GM12878 (cell line): Measurements from ENCODE around the gene CHCHD1. TPM values are rescaled to one million over a fixed set of nuclear protein-coding genes. Genes with fewer than 3 reads are reported as not detected.

Experiments used
- ATAC-seq: fragments of 200-7000 bp; cut with Tn5 transposase; 3 replicates; pipeline ENCODE4 v1.9.1; 2020; ENCODE audit warnings: mild to moderate bottlenecking, moderate library complexity
- BruUV-seq: library from RNA; stranded (reverse); fragments of 400-500 nt; replicated peaks from 2 replicates; lab custom pipeline; 2021; lab: Mats Ljungman, UMichigan
- CTCF ChIA-PET: fragments of 300-600 bp; sonication (Branson Sonifier 250); formaldehyde crosslinking; extraction: SDS; loops from one replicate; lab custom pipeline; 2021; ENCODE audit warnings: inconsistent platforms; lab: Yijun Ruan, JAX
- POLR2A ChIA-PET: fragments of 350-600 bp; formaldehyde crosslinking; extraction: SDS; loops from one replicate; lab custom pipeline; 2021; ENCODE audit warnings: inconsistent platforms; lab: Charles Lee
- RAD21 ChIA-PET: fragments of 300-600 bp; sonication (Branson Sonifier 250); formaldehyde crosslinking; loops from one replicate; lab custom pipeline; 2023; ENCODE audit warnings: antibody characterized with exemption; ENCODE audit not compliant: unreplicated experiment; lab: Charles Lee
- SMC1A ChIA-PET: fragments of 300-600 bp; sonication (Branson Sonifier 250); formaldehyde crosslinking; loops from one replicate; lab custom pipeline; 2023; ENCODE audit not compliant: unreplicated experiment, uncharacterized antibody; lab: Charles Lee
- DNase-seq: peaks from one replicate; pipeline ENCODE4 v3.0.0-alpha.2; 2011; ENCODE audit warnings: low read depth, low spot score
- FAIRE-seq: peaks from 3 replicates; lab custom pipeline; 2011; peaks lifted over from hg19 to GRCh38; lab: Jason Lieb, UNC
- H2AFZ ChIP-seq: 2 replicates; pipeline ENCODE4 v1.6.0; 2011; ENCODE audit warnings: low read depth, low read length, control low read depth; ENCODE audit not compliant: control insufficient read depth
- H3K27ac ChIP-seq: 2 replicates; pipeline ENCODE4 v1.5.1; 2011; ENCODE audit warnings: control low read depth; ENCODE audit not compliant: control insufficient read depth, insufficient read depth
- H3K27me3 ChIP-seq, 2 experiments: replicated peaks in 1 of 2; 2 replicates each; pipeline versions ENCODE4 v1.6.0 to v1.6.1; 2011; ENCODE audit warnings: low read length in 1 of 2; ENCODE audit not compliant: control insufficient read depth in 2 of 2, insufficient read depth in 2 of 2
- H3K36me3 ChIP-seq, 2 experiments: 2 replicates each; pipeline ENCODE4 v1.5.1; 2011; ENCODE audit warnings: low read length in 1 of 2; ENCODE audit not compliant: control insufficient read depth in 2 of 2, insufficient read depth in 2 of 2
- H3K4me1 ChIP-seq: 2 replicates; pipeline ENCODE4 v1.6.1; 2011; ENCODE audit warnings: mild to moderate bottlenecking, low read length, moderate library complexity, mixed read lengths; ENCODE audit not compliant: control insufficient read depth, insufficient read depth
- H3K4me2 ChIP-seq: 2 replicates; pipeline ENCODE4 v1.6.0; 2011; ENCODE audit warnings: control low read depth; ENCODE audit not compliant: control insufficient read depth, insufficient read depth
- H3K4me3 ChIP-seq: fragments of 200-600 bp; sonication (generic); 2 replicates; pipeline ENCODE4 v1.5.1; 2016
- H3K79me2 ChIP-seq: 2 replicates; pipeline ENCODE4 v1.6.0; 2011; ENCODE audit warnings: low read length; ENCODE audit not compliant: control insufficient read depth, insufficient read depth
- H3K9ac ChIP-seq: 2 replicates; pipeline ENCODE4 v1.8.0; 2011; ENCODE audit warnings: low read length, control low read depth, mixed read lengths; ENCODE audit not compliant: control insufficient read depth, insufficient read depth
- H3K9me3 ChIP-seq: replicated peaks from 3 replicates; pipeline ENCODE4 v1.5.1; 2011; ENCODE audit warnings: mild to moderate bottlenecking, low read length; ENCODE audit not compliant: control insufficient read depth, insufficient read depth
- H4K20me1 ChIP-seq: 2 replicates; pipeline ENCODE4 v1.6.0; 2011; ENCODE audit not compliant: control insufficient read depth, insufficient read depth
- BACH1 ChIP-seq: fragments of 450-650 bp; IDR thresholded peaks from 2 replicates; pipeline ENCODE4 v1.6.1; 2017; ENCODE audit warnings: mild to moderate bottlenecking, borderline replicate concordance
- CHD2 ChIP-seq: IDR thresholded peaks from 2 replicates; pipeline ENCODE4 v1.6.1; 2011; ENCODE audit warnings: low read depth, low read length, improper control_type of control experiment, borderline replicate concordance
- CREM ChIP-seq: IDR thresholded peaks from 2 replicates; pipeline ENCODE4 v1.6.1; 2014; ENCODE audit warnings: antibody characterized with exemption, low read depth
- IKZF1 ChIP-seq: fragments of 450-650 bp; conservative IDR thresholded peaks from 2 replicates; pipeline ENCODE4 v1.6.1; 2017; ENCODE audit warnings: antibody characterized with exemption, mild to moderate bottlenecking
- JUND ChIP-seq: IDR thresholded peaks from 2 replicates; pipeline ENCODE4 v1.6.1; 2012; ENCODE audit warnings: low read depth, mild to moderate bottlenecking, low read length, improper control_type of control experiment, moderate library complexity
- MEF2A ChIP-seq: IDR thresholded peaks from 2 replicates; pipeline ENCODE4 v1.6.1; 2011; ENCODE audit warnings: low read depth, mild to moderate bottlenecking, low read length, moderate library complexity; ENCODE audit not compliant: insufficient read depth
- MXI1 ChIP-seq: fragments of 150-350 bp; IDR thresholded peaks from 2 replicates; pipeline ENCODE4 v1.6.1; 2011; ENCODE audit warnings: low read depth, mild to moderate bottlenecking, inconsistent platforms, low read length, improper control_type of control experiment
- RAD21 ChIP-seq: IDR thresholded peaks from 2 replicates; pipeline ENCODE4 v1.6.1; 2011; ENCODE audit warnings: mild to moderate bottlenecking, low read depth, low read length, moderate library complexity; ENCODE audit not compliant: insufficient read depth
- RBBP5 ChIP-seq: fragments of 200-600 bp; sonication (generic); conservative IDR thresholded peaks from 2 replicates; pipeline ENCODE4 v1.6.1; 2016
- SMC3 ChIP-seq: IDR thresholded peaks from 2 replicates; pipeline ENCODE4 v1.6.1; 2011; ENCODE audit warnings: low read length, improper control_type of control experiment, borderline replicate concordance
- TARDBP ChIP-seq: IDR thresholded peaks from 2 replicates; pipeline ENCODE4 v1.6.1; 2016; ENCODE audit warnings: borderline replicate concordance
- WGBS: methylation state at CpG from one replicate; pipeline ENCODE4 v1.1.6; 2016; ENCODE audit warnings: low lambda C conversion rate; ENCODE audit not compliant: insufficient replicate concordance, insufficient coverage; ENCODE audit errors: missing lambda C conversion rate; 5-methylcytosine and 5-hydroxymethylcytosine counted together
- in situ Hi-C: fragments of 300-500 bp; cut with MboI; formaldehyde crosslinking; loops from 9 replicates; pipeline ENCODE4 v1.14.3; 2018; ENCODE audit warnings: mixed read lengths
- intact Hi-C: fragments of 100-400 bp; cut with micrococcal nuclease; formaldehyde crosslinking; loops from one replicate; pipeline ENCODE4 v1.14.2; 2022; ENCODE audit not compliant: unreplicated experiment
- polyA plus RNA-seq, 11 experiments: library from polyadenylated mRNA; depleted of rRNA in 4 of 11; unstranded in 6 of 11; stranded (reverse) in 5 of 11; fragments of >200 nt; fragmentation: Nextera tagmentation in 4 of 11; fragmentation: Illumina TruSeq in 1 of 11; extraction: Ambion mirVana in 4 of 11; extraction: Trizol in 1 of 11; gene quantifications; 1 replicate in 1 of 11; 2 replicates in 10 of 11; pipeline versions ENCODE4 v1.2.1 to v1.2.3, GENCODE V29; 2011 to 2016; ENCODE audit warnings: inconsistent platforms in 2 of 11, missing spikeins in 2 of 11, low read depth in 1 of 11
- total RNA-seq, 4 experiments: library from RNA; depleted of rRNA in 3 of 4; stranded (reverse); fragments of >200 nt in 3 of 4; fragmentation: Illumina TruSeq in 1 of 4; extraction: Trizol in 1 of 4; gene quantifications; 2 replicates each; pipeline versions ENCODE4 v1.2.1 to v1.2.3, GENCODE V29; 2013 to 2021
- TF ChIP-seq, protein P1 (sequence below): IDR thresholded peaks from 2 replicates; pipeline ENCODE4 v1.6.1; 2012; ENCODE audit warnings: low read length, inconsistent platforms
- TF ChIP-seq, protein P2 (sequence below), 3 experiments: IDR thresholded peaks in 2 of 3; conservative IDR thresholded peaks in 1 of 3; 2 replicates each; pipeline ENCODE4 v1.5.1; 2011; ENCODE audit warnings: low read depth in 3 of 3, low read length in 3 of 3, mild to moderate bottlenecking in 3 of 3, control low read depth in 2 of 3, moderate library complexity in 2 of 3, inconsistent platforms in 1 of 3, mixed read lengths in 1 of 3; ENCODE audit not compliant: control insufficient read depth in 2 of 3, insufficient read depth in 1 of 3; ENCODE audit errors: extremely low read depth in 1 of 3
- TF ChIP-seq, protein P3 (sequence below): fragments of 450-650 bp; conservative IDR thresholded peaks from 2 replicates; pipeline ENCODE4 v1.6.1; 2017; ENCODE audit warnings: mild to moderate bottlenecking, moderate library complexity
- TF ChIP-seq, protein P4 (sequence below): fragments of 450-650 bp; IDR thresholded peaks from 2 replicates; pipeline ENCODE4 v1.6.1; 2016; ENCODE audit warnings: mild to moderate bottlenecking

Gene CHCHD1
- total and polyA plus RNA-seq, 10 of the 15 experiments (the other 5 are each of a cell fraction or from before 2014, with no cell fraction given), result 35.0 to 132 (median 70.0) TPM

DNA sequence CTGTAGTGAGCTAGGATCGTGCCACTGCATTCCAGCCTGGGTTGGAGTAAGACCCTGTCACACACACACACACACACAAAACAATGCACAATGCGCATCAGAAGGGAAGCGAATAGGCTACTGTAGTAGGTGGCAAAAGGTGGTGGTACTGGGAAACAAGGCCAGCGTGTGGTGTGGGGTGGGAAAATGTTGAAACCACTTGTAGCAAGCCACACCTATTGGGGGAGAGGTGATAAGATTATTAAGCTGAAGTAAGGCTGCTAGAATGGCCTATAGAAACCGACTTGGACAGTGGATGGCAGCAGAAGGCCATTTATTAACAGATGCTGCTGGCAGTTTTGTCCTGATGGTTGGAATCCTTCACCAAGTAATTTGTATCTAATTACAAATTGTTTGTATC, 7.2 kb upstream of the CHCHD1 start:
- peak; percentile 18 for ATAC-seq
- no TSS peak for BruUV-seq
- TF ChIP-seq, protein P1, sequence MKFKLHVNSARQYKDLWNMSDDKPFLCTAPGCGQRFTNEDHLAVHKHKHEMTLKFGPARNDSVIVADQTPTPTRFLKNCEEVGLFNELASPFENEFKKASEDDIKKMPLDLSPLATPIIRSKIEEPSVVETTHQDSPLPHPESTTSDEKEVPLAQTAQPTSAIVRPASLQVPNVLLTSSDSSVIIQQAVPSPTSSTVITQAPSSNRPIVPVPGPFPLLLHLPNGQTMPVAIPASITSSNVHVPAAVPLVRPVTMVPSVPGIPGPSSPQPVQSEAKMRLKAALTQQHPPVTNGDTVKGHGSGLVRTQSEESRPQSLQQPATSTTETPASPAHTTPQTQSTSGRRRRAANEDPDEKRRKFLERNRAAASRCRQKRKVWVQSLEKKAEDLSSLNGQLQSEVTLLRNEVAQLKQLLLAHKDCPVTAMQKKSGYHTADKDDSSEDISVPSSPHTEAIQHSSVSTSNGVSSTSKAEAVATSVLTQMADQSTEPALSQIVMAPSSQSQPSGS, result no peak
- 0 out of 2 replicates have a peak, but pooled peaks have one; percentile 9 for TF ChIP-seq IKZF1
- TF ChIP-seq, protein P2, sequence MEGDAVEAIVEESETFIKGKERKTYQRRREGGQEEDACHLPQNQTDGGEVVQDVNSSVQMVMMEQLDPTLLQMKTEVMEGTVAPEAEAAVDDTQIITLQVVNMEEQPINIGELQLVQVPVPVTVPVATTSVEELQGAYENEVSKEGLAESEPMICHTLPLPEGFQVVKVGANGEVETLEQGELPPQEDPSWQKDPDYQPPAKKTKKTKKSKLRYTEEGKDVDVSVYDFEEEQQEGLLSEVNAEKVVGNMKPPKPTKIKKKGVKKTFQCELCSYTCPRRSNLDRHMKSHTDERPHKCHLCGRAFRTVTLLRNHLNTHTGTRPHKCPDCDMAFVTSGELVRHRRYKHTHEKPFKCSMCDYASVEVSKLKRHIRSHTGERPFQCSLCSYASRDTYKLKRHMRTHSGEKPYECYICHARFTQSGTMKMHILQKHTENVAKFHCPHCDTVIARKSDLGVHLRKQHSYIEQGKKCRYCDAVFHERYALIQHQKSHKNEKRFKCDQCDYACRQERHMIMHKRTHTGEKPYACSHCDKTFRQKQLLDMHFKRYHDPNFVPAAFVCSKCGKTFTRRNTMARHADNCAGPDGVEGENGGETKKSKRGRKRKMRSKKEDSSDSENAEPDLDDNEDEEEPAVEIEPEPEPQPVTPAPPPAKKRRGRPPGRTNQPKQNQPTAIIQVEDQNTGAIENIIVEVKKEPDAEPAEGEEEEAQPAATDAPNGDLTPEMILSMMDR (IDR thresholded peaks at IDR 0.05 in 2 of 3, conservative IDR thresholded peaks at IDR 0.05 in 1 of 3; ENCODE audit: control insufficient read depth in 2 of 3, extremely low read depth in 1 of 3, insufficient read depth in 1 of 3, low read depth in 3 of 3, low read length in 3 of 3), result peak in 2 of 3 experiments; percentile 20 to 55; a peak in 3 of 6 replicates
- TF ChIP-seq CREM, result no peak
- no peak for TF ChIP-seq TARDBP
- TF ChIP-seq SMC3, result 0 out of 2 replicates have a peak, but pooled peaks have one; percentile 10
- 0 out of 2 replicates have a peak, but pooled peaks have one; percentile 29 for TF ChIP-seq CHD2
- TF ChIP-seq MEF2A, result no peak
- 0 out of 2 replicates have a peak, but pooled peaks have one; percentile 33 for TF ChIP-seq BACH1
- peak; percentile 32; the same call in 1 of the 2 replicates for TF ChIP-seq RAD21
- TF ChIP-seq, protein P3, sequence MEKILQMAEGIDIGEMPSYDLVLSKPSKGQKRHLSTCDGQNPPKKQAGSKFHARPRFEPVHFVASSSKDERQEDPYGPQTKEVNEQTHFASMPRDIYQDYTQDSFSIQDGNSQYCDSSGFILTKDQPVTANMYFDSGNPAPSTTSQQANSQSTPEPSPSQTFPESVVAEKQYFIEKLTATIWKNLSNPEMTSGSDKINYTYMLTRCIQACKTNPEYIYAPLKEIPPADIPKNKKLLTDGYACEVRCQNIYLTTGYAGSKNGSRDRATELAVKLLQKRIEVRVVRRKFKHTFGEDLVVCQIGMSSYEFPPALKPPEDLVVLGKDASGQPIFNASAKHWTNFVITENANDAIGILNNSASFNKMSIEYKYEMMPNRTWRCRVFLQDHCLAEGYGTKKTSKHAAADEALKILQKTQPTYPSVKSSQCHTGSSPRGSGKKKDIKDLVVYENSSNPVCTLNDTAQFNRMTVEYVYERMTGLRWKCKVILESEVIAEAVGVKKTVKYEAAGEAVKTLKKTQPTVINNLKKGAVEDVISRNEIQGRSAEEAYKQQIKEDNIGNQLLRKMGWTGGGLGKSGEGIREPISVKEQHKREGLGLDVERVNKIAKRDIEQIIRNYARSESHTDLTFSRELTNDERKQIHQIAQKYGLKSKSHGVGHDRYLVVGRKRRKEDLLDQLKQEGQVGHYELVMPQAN, result 0 out of 2 replicates have a peak, but pooled peaks have one; percentile 31
- no peak for TF ChIP-seq JUND
- no peak for TF ChIP-seq RBBP5
- TF ChIP-seq, protein P4, sequence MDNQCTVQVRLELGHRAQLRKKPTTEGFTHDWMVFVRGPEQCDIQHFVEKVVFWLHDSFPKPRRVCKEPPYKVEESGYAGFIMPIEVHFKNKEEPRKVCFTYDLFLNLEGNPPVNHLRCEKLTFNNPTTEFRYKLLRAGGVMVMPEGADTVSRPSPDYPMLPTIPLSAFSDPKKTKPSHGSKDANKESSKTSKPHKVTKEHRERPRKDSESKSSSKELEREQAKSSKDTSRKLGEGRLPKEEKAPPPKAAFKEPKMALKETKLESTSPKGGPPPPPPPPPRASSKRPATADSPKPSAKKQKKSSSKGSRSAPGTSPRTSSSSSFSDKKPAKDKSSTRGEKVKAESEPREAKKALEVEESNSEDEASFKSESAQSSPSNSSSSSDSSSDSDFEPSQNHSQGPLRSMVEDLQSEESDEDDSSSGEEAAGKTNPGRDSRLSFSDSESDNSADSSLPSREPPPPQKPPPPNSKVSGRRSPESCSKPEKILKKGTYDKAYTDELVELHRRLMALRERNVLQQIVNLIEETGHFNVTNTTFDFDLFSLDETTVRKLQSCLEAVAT, result peak; percentile 56; the same call in 1 of the 2 replicates
- TF ChIP-seq MXI1, result peak; percentile 40; the same call in 1 of the 2 replicates
- ChIA-PET POLR2A (interaction anchor here (0.6 to 6.8 kb wide), 6 partner anchors 10 to 45 kb away, joined by 3 to 63 read pairs (median 18); partner anchors contain the start of genes SEC24C and ZSWIM8), SMC1A (interaction anchor here (1.0 to 6.5 kb wide), 13 partner anchors 8 to 121 kb away, joined by 3 to 46 read pairs (median 9); partner anchors contain the start of genes CHCHD1 and SEC24C), CTCF (interaction anchor here (0.6 to 5.0 kb wide), 12 partner anchors 8 to 1522 kb away, joined by 3 to 55 read pairs (median 4); partner anchors contain the start of genes CHCHD1 and SEC24C), RAD21 (interaction anchor here (1.0 to 4.0 kb wide), 7 partner anchors 9 to 149 kb away, joined by 3 to 37 read pairs (median 15); partner anchors contain the start of gene SEC24C)
- no peak overlapping the region for H3K27ac ChIP-seq
- no peaks in the 10 kb centered on the region for H3K27me3 ChIP-seq
- peaks cover 5% of the 10 kb centered on the region for H3K4me1 ChIP-seq
- no peak for DNase-seq
- H3K79me2 ChIP-seq, result peaks cover 68% of the 10 kb centered on the region
- intact Hi-C loops (loop anchor here (5.0 kb wide), 2 partner anchors 38 to 73 kb away; partner anchors contain the start of gene NDST2), in situ Hi-C loops (no loop called here)
- H2AFZ ChIP-seq, result no peak overlapping the region
- H3K9ac ChIP-seq, result peak overlapping the region; percentile 79
- WGBS, result 21% methylated on average over 5 of the region's 5 CpGs
- peak overlapping the region; percentile 94 for H3K4me3 ChIP-seq
- H4K20me1 ChIP-seq, result no peaks in the 10 kb centered on the region
- peak overlapping the region; percentile 76 for H3K4me2 ChIP-seq
- H3K36me3 ChIP-seq, result peaks cover 5 to 20% of the 10 kb centered on the region in 2 experiments
- no peak for FAIRE-seq
- no peaks in the 10 kb centered on the region for H3K9me3 ChIP-seq
